GM23248 (cell line): Measurements from ENCODE around the gene OAS1.

ENCODE experiments used
- EZH2 ChIP-seq: fragments of 200-600 bp; sonication (generic); IDR thresholded peaks from 2 replicates; pipeline ENCODE4 v1.6.1; 2018; ENCODE audit warnings: antibody characterized with exemption, mild to moderate bottlenecking; ENCODE audit not compliant: insufficient read depth, poor library complexity, severe bottlenecking
- EZH2phosphoT487 ChIP-seq: fragments of 200-600 bp; sonication (generic); IDR thresholded peaks from 2 replicates; pipeline ENCODE4 v1.6.1; 2018; ENCODE audit warnings: antibody characterized with exemption, moderate library complexity, mild to moderate bottlenecking, low read depth; ENCODE audit not compliant: insufficient read depth

GRCh38 chr12:112894128-112894527 lies 12.6 kb upstream of the OAS1 start:
- TF ChIP-seq EZH2phosphoT487 = no peak
- TF ChIP-seq EZH2 = no peak
